Measurements from ENCODE around the gene MEGF11.
A peak's percentile ranks its signal among the peaks of the same experiment; 100 is the strongest.

The MEGF11 gene

DNA sequence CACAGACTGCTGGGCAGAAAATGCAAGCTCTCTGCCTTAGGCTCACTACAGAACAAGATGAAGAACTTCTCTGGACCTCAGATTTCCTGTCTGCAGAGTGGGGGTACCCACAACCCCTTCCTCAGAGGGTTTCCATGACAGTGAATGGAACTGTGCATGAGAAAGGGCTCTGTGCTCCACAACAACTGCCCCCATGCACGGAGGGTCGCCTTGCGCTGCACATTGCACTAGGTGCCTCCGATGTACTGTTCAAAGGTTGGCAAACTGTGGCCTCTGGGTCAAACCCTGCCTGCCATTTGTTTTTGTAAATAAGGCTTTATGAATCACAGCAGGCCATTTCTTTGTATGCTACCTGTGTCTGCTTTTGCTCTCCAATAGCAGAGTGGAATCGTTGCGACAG lies 212.3 kb downstream of the MEGF11 start:
- no peak for ATAC-seq

DNA sequence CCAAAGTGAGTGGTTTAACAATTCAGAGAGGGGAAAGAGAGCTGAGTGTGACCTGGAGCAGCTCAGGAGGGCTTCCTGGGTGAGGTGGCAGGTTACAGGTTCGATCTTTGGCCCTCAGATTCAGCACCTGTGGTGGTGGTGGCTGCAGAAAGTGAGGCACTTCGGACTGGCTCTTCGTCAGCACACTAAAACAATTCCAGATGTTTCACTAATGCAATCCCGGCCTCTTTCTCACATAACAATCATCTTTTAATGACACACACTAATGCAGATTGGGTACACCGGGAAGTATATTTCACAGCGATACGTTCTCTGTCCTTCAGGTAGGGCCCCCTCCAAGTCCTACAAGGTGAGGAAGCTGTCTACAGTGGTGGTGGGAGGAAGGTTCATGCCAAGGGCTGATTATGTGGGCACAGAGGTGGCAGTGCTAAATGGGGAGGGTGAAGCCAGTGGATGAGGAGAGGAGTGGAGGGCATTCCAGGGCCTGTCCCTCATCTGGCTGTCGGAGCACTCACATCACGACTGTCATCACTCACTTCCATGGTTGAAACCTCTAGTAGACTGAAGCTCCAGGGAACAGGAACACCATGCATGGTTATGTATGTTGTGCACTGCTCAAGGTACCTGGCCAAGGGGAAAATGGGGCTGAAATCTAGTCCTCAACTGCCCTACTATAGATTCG lies 213.2 kb downstream of the MEGF11 start:
- no peak for TF ChIP-seq OSR1 (CRISPR knock-in tag; IDR thresholded peaks at IDR 0.05)
- TF ChIP-seq CSDC2 (CRISPR knock-in tag; IDR thresholded peaks at IDR 0.05) = no peak
- TF ChIP-seq, protein P1, sequence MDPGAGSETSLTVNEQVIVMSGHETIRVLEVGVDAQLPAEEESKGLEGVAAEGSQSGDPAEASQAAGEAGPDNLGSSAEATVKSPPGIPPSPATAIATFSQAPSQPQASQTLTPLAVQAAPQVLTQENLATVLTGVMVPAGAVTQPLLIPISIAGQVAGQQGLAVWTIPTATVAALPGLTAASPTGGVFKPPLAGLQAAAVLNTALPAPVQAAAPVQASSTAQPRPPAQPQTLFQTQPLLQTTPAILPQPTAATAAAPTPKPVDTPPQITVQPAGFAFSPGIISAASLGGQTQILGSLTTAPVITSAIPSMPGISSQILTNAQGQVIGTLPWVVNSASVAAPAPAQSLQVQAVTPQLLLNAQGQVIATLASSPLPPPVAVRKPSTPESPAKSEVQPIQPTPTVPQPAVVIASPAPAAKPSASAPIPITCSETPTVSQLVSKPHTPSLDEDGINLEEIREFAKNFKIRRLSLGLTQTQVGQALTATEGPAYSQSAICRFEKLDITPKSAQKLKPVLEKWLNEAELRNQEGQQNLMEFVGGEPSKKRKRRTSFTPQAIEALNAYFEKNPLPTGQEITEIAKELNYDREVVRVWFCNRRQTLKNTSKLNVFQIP (CRISPR knock-in tag; IDR thresholded peaks at IDR 0.05; ENCODE audit: borderline replicate concordance, low read depth) = no peak
- no peak for TF ChIP-seq ZC3H10 (CRISPR knock-in tag; IDR thresholded peaks at IDR 0.05)
- no peak for TF ChIP-seq ARNTL (CRISPR knock-in tag; IDR thresholded peaks at IDR 0.05; ENCODE audit: borderline replicate concordance, low read depth)
- TF ChIP-seq, protein P2, sequence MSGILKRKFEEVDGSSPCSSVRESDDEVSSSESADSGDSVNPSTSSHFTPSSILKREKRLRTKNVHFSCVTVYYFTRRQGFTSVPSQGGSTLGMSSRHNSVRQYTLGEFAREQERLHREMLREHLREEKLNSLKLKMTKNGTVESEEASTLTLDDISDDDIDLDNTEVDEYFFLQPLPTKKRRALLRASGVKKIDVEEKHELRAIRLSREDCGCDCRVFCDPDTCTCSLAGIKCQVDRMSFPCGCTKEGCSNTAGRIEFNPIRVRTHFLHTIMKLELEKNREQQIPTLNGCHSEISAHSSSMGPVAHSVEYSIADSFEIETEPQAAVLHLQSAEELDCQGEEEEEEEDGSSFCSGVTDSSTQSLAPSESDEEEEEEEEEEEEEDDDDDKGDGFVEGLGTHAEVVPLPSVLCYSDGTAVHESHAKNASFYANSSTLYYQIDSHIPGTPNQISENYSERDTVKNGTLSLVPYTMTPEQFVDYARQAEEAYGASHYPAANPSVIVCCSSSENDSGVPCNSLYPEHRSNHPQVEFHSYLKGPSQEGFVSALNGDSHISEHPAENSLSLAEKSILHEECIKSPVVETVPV (CRISPR knock-in tag; IDR thresholded peaks at IDR 0.05) = no peak
- TF ChIP-seq ESRRG (CRISPR knock-in tag; IDR thresholded peaks at IDR 0.05) = no peak
- TF ChIP-seq, protein P3, sequence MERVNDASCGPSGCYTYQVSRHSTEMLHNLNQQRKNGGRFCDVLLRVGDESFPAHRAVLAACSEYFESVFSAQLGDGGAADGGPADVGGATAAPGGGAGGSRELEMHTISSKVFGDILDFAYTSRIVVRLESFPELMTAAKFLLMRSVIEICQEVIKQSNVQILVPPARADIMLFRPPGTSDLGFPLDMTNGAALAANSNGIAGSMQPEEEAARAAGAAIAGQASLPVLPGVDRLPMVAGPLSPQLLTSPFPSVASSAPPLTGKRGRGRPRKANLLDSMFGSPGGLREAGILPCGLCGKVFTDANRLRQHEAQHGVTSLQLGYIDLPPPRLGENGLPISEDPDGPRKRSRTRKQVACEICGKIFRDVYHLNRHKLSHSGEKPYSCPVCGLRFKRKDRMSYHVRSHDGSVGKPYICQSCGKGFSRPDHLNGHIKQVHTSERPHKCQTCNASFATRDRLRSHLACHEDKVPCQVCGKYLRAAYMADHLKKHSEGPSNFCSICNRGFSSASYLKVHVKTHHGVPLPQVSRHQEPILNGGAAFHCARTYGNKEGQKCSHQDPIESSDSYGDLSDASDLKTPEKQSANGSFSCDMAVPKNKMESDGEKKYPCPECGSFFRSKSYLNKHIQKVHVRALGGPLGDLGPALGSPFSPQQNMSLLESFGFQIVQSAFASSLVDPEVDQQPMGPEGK (CRISPR knock-in tag; IDR thresholded peaks at IDR 0.05; ENCODE audit: borderline replicate concordance) = no peak
- TF ChIP-seq, protein P4, sequence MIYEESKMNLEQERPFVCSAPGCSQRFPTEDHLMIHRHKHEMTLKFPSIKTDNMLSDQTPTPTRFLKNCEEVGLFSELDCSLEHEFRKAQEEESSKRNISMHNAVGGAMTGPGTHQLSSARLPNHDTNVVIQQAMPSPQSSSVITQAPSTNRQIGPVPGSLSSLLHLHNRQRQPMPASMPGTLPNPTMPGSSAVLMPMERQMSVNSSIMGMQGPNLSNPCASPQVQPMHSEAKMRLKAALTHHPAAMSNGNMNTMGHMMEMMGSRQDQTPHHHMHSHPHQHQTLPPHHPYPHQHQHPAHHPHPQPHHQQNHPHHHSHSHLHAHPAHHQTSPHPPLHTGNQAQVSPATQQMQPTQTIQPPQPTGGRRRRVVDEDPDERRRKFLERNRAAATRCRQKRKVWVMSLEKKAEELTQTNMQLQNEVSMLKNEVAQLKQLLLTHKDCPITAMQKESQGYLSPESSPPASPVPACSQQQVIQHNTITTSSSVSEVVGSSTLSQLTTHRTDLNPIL (CRISPR knock-in tag; IDR thresholded peaks at IDR 0.05; ENCODE audit: low read depth) = no peak
- TF ChIP-seq ISL1 (CRISPR knock-in tag; IDR thresholded peaks at IDR 0.05) = no peak
- TF ChIP-seq SNAI2 (CRISPR knock-in tag; IDR thresholded peaks at IDR 0.05) = no peak
- no peak for TF ChIP-seq PPARA (CRISPR knock-in tag; IDR thresholded peaks at IDR 0.05; ENCODE audit: borderline replicate concordance)
- no peak for TF ChIP-seq GLIS3 (CRISPR knock-in tag; IDR thresholded peaks at IDR 0.05)
- TF ChIP-seq ZFP30 (CRISPR knock-in tag; IDR thresholded peaks at IDR 0.05) = no peak
- TF ChIP-seq TCF4 (CRISPR knock-in tag; IDR thresholded peaks at IDR 0.05; ENCODE audit: borderline replicate concordance) = no peak
- ATAC-seq = no peak

More for the DNA sequence above, 212.3 kb downstream of the MEGF11 start:
- TF ChIP-seq, protein P5, sequence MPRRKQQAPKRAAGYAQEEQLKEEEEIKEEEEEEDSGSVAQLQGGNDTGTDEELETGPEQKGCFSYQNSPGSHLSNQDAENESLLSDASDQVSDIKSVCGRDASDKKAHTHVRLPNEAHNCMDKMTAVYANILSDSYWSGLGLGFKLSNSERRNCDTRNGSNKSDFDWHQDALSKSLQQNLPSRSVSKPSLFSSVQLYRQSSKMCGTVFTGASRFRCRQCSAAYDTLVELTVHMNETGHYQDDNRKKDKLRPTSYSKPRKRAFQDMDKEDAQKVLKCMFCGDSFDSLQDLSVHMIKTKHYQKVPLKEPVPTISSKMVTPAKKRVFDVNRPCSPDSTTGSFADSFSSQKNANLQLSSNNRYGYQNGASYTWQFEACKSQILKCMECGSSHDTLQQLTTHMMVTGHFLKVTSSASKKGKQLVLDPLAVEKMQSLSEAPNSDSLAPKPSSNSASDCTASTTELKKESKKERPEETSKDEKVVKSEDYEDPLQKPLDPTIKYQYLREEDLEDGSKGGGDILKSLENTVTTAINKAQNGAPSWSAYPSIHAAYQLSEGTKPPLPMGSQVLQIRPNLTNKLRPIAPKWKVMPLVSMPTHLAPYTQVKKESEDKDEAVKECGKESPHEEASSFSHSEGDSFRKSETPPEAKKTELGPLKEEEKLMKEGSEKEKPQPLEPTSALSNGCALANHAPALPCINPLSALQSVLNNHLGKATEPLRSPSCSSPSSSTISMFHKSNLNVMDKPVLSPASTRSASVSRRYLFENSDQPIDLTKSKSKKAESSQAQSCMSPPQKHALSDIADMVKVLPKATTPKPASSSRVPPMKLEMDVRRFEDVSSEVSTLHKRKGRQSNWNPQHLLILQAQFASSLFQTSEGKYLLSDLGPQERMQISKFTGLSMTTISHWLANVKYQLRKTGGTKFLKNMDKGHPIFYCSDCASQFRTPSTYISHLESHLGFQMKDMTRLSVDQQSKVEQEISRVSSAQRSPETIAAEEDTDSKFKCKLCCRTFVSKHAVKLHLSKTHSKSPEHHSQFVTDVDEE (CRISPR knock-in tag; IDR thresholded peaks at IDR 0.05) = no peak

DNA sequence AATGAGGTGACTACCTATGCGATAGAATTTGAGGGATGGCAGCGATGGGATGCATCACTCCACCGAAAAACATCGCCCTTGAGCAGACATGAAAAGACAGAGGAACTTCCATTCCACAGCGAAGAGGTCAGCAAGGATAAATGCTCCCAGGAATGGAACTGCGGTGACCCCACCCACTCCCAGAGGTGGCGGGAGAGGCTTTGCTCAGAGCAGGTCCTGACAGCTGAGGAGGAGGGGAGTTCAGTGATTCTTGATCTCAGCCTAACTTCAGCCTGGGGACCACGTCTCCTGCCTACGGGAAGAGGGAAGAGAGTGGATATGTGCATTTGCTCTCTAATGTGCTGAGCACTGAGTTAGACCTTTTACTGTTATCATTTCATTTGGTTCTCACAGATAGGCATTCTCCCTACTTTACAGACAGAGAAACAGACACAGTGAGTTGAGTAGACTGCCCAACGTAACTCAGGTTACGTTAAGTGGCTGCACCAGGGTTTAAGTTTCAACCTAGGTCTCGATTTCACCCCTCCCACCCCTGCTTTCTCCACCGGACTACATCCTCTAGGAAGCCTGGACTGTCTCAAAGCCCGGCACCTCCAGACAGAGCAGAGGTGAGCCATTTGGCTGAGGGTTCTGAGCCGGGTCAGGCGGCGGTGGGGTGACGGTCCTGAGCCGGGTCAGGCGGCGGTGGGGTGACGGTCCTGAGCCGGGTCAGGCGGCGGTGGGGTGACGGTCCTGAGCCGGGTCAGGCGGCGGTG lies 214.3 kb downstream of the MEGF11 start:
- peak; percentile 26; the same call in 2 of the 3 replicates for ATAC-seq
- TF ChIP-seq CSDC2 (CRISPR knock-in tag; IDR thresholded peaks at IDR 0.05) = no peak
- TF ChIP-seq ZFP30 (CRISPR knock-in tag; IDR thresholded peaks at IDR 0.05) = no peak
- TF ChIP-seq ZNF8 (CRISPR knock-in tag; IDR thresholded peaks at IDR 0.05) = no peak
- TF ChIP-seq, protein P3 (CRISPR knock-in tag; IDR thresholded peaks at IDR 0.05; ENCODE audit: borderline replicate concordance) = no peak
- TF ChIP-seq RARB (CRISPR knock-in tag; IDR thresholded peaks at IDR 0.05) = no peak
- no peak for TF ChIP-seq OSR1 (CRISPR knock-in tag; IDR thresholded peaks at IDR 0.05)
- TF ChIP-seq ZNF70 (CRISPR knock-in tag; IDR thresholded peaks at IDR 0.05) = no peak
- TF ChIP-seq, protein P1 (CRISPR knock-in tag; IDR thresholded peaks at IDR 0.05; ENCODE audit: borderline replicate concordance, low read depth) = no peak
- TF ChIP-seq ESRRG (CRISPR knock-in tag; IDR thresholded peaks at IDR 0.05) = no peak
- TF ChIP-seq, protein P2 (CRISPR knock-in tag; IDR thresholded peaks at IDR 0.05) = no peak
- no peak for TF ChIP-seq TOX (CRISPR knock-in tag; IDR thresholded peaks at IDR 0.05; ENCODE audit: borderline replicate concordance)
- no peak for TF ChIP-seq ZFP3 (CRISPR knock-in tag; IDR thresholded peaks at IDR 0.05)
